Measurements from ENCODE around the gene OR7A5.
"Not testable (repeated sequence)": the region's sequence is repeated elsewhere in the genome, so short reads cannot be mapped to it uniquely, and the experiment has no call there.

OR7A5 gene

DNA sequence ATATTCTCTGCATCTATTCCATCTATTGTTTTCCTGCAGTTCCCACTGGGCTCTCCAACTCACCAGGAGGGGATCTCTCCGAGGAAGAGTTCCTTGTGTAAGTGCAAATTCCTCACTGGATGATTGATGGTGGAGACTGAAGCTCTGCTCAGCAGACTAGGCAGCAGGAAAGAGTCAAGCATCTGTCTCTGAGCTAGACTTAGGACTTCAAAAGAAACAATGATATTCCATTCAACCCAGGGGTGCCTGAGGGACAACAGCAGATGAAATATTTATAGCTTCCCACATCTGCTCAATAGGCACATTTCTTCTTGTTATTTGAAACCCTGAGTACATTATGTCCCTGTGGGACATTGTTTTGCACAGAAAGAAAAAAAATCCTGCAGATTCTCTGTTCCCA is at the start of gene OR7A5, which contains the start of gene OR7C1:
Gene OR7A5, minus strand, starts transcription at position 175 of the 400 bp plus-strand sequence. CDS start 6,944 bp downstream, outside the sequence.
Gene OR7C1, minus strand, starts transcription at position 175 of the 400 bp plus-strand sequence. CDS start 35,049 bp downstream, outside the sequence.
- DNase-seq (ENCODE audit: low read depth), result no peak

DNA sequence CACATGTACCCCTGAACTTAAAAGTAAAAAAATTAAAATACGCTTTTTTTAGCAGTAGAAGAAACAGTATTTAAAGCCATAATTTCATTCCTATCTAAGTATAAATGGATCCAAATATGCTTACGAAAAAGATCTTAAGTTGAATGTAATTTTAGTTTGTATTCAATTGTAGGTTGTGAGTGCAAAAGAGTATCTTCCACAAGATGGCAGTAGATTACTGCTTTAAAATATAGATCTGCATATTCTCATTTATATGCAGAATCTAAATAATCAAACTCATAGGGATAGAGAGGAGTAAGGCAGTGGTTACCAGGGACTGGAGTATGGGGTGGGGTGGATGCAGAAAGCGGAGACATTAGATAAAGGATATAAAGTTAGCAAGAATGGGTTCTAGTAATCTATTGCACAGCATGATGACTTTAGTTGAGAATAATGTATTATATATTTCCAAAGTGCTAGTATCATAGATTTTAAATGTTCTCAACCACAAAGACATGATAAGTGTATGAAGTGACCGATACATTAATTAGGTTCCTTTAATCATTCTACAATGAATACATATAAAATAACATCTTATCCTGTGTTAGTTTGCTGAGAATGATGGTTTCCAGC is 36.7 kb upstream of the OR7A5 start:
- DNase-seq (ENCODE audit: low read depth), result no peak

DNA sequence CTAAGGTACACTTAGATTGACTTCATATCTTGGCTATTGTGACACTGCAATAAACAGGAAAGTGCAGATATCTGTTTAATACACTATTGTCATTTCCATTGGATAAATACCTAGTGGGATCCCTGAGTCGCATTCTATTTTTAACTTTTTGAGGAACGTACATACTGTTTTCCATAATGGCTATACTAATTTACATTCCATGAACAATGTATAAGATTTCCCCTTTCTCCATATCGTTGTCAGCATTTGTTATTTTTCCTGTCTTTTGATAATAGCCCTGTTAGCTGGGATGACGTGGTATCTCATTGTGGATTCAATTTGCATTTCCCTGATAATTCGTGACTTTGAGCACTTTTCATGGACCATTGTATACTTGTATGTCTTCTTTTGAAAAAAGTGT is 33.5 kb upstream of the OR7A5 start:
- no peak for DNase-seq (ENCODE audit: low read depth)

DNA sequence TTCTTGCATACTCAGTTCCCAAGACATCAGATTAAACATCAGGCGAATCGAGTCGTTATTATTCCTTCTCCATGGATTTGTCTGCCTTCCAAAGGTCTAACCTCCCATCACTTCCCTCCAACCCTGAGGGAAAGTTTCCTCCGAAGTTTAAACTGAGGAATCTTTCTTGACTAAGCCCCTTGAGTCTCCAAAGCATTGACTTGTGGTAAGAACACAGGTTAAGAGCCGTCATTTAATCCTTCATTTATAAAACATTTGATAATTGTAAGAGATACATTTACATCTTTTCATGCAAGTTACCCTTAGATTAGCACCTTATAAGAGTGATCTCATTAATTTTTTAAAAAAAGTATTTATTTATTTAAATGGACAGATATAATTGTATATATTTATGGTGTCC is 13.8 kb upstream of the OR7A5 start, which contains the start of gene OR7A10:
Gene OR7A10, minus strand, starts transcription at position 101 of the 400 bp plus-strand sequence. CDS start 7,045 bp downstream, outside the sequence.
- no peak for DNase-seq (ENCODE audit: low read depth)

DNA sequence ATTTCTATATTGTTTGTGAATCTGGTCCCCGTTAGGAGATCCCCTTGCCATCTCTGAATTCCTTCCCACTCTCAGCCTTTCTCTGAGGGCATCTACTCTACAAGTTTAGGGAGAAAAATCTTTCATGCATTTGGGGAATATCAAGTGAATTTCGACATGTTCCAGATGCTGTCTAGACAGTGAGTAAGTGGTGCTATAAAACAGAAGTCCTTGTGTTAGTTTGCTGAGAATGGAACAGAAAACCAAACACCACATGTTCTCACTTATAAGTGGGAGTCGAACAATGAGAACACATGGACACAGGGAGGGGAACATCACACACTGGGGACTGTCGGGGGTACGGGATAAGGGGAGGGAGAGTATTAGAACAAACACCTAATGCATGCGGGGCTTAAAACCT is 8.6 kb upstream of the OR7A5 start:
- no peak for DNase-seq (ENCODE audit: low read depth)

DNA sequence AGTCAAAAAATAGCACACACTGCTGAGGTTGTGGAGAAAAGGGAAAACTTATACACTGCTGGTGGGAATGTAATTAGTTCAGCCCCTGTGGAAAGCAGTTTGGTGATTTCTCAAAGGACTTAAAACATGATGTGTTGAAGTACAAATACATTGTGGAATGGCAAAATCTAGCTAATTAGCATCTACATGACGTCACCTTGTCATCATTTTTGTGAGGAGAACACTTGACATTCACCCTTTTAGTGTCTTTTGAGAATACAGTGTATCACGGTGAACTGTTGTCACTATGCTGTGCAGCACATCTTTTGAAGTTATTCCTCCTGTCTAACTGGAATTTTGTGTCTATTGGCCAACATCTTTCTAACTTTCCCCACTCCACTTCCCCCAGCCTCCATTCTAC is 8.2 kb upstream of the OR7A5 start:
- DNase-seq (ENCODE audit: low read depth), result no peak

DNA sequence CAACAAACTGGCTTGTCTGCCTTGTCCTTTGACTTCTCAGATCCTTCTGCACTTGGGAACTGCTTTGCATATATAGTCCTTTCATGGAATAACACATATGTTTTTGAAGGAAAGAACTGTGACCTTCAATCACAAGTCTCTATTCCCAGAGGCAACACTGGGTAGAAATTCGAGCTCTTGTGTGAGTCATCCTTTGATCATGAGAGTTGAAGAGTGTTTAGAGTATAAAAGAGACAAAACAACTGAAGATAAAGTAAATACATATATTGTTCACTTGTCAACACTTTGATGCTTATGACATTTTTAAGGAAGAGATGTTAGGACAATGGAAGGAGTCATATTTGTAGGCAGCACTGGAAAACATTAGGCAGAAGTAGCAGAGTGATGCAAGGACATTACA is 5.2 kb upstream of the OR7A5 start:
- DNase-seq (ENCODE audit: low read depth), result no peak

DNA sequence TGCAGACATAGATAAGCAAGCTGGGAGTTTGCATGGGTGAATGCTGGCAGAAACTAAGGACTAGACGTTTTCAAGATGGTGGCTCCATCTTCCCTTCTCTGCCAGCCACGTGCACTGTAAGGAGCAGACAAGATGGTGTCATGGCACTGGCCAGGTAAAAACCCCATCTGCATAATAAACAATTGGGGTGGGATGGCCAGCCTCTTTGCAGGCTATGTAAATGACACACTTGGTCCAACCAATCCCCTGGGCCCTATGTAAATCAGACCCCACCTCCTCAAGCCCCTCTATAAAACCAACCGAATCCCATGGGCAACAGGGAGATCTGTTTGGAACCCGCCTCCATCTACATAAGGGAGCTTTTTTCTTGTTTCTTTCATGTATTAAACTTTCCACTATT is 2.4 kb upstream of the OR7A5 start:
- DNase-seq (ENCODE audit: low read depth), result no peak

DNA sequence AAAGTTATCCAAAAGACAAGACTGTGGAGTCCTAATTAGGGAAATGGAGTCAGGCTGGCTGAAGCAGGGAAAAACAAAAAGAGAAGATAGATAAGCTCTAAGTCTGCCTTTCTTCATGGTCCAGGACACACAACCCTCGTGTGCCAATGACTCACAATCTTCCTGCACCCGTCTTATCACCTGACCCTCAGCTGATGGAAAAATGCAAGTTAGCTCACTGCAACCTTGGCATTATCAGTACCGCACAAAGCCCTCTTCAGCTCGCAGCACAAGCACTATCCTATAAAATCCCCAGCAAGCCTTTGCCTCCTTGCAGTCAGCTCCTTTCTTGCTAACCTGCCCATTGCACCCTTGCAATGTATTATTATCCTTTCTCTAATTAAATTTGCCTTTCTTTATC is 4.3 kb downstream of the OR7A5 start:
- DNase-seq (ENCODE audit: low read depth), result no peak

DNA sequence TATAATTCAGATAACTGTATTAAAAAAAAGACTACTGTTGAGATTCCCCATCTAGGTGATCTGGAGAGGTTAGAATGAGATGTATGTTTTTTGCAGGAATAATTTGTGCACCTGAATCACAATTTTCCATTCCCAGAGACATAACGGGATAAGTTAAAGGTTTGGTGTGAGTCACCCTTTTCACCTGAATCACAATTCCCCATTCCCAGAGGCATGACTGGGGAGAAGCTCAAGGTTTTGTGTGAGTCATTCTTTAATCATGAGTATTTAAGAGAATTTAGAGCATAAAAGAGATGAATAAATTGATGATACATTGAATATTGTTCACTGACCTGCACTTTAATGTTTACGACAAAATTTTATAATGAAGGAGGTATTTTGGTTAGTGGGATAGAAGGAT is 9.0 kb downstream of the OR7A5 start:
- DNase-seq (ENCODE audit: low read depth), result no peak

DNA sequence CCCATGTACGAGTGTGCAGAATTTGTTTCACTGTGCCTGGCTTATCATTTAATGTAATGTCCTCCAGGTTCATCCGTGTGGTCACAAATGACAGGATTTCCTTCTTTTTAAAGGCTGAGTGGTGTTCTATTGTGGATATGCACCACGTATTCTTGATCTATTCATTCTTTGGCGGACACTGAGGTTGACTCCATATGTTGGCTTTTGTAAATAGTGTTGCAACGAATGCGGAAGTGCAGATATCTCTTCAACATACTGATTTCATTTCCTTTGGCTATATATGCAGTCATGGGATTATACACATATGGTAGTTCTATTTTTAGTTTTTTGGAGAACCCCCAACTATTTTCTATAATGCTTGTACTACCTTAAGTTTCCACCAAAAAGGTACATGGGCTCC is 13.0 kb downstream of the OR7A5 start:
- no peak for DNase-seq (ENCODE audit: low read depth)

DNA sequence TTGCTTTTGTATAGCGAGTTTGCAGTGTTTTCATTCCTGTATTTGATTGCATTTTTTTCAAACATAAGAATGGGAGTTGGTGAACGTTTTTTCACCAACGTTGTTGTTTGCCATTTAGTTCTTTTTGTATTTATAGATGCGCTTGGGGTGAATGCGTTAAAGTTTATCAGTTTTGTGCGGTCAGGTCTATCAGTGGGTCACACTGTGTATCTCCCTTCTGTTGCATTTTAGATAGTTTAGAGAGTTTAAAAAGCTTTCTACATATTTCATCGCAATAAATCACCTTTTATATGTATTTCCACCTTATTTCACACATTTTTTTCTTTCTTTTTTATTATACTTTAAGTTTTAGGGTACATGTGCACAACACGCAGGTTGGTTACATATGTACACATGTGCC is 16.4 kb downstream of the OR7A5 start:
- no peak for DNase-seq (ENCODE audit: low read depth)

DNA sequence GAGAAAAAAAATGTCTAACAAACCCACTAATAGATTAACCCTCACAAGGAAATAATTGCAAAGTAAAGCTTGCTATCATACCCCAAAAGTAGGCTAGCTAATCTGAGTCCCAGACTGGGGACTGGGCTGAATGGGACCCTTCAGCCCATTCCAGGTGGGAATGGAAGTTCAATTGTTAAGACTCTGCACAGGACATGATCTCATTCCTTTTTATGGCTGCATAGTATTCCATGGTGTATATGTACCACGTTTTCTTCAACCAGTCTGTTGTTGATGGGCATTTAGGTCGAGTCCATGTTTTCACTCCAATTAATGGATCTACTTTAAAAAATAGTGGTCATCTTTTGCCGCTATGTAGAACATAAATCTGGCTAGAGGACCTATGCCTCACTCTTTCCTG is 17.9 kb downstream of the OR7A5 start:
- DNase-seq (ENCODE audit: low read depth), result no peak

DNA sequence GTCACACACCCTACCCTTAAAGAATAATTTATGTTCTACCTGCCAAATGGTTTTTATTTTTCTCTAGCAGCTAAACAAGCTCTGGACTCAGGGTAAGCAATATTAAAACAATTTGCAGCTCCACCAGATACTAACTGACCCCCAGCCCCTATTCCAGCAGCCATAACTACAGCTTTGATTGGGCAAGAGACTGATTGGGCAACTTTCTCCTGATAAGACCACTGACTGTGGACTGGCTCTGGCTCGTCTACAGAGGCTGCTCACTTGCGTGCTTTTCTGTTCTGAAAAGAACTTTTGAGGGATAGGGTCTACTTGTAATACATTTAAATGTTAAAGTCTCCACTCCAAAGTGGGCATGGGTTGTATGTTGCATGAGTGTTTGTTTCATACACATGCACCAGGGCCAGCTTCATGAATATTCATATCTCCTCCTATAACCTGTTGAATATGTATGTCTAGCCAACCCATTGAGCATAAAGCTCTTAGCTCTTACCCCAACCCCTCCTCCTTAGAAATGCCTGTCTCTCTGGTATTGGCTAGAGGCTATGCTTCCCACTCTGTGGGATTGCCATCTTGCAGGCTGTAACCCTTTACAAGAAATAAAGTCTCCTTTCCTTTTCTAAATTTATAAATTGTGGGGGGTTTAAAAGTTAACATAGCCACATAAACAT is 19.9 kb downstream of the OR7A5 start:
- no peak for DNase-seq (ENCODE audit: low read depth)

DNA sequence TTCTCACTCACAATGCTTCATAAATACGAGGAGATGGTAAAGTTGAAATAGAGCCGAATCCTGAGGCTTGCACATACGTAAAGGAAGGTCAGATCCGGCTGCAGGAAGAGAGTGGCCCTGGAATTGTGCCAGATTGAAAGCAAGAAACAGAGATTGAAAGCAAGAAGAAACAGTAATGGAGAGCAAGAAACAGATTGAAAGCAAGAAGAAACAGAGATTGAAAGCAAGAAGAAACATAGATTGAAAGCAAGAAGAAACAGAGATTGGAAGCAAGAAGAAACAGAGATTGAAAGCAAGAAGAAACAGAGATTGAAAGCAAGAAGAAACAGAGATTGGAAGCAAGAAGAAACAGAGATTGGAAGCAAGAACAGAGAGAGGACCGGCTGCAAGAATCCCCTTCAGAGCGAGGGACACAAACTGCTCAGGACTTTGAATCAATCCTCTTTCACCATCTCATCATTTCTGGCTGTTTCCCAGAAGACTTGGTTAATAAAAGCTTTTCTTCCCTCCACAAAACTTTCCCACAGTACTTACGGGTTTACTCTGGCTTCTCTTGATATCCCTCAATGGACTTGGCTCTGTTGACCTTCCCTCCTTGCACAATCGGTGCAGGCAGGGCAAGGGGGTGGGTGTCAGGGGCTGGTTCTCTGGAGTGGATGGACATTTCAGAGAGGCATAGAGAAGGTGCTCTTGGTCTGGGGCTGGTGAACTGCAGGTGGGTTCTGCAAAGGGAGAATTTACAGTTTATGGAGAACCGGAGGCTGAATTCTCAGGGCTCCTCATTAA is 25.5 kb downstream of the OR7A5 start:
- no peak for DNase-seq (ENCODE audit: low read depth)

DNA sequence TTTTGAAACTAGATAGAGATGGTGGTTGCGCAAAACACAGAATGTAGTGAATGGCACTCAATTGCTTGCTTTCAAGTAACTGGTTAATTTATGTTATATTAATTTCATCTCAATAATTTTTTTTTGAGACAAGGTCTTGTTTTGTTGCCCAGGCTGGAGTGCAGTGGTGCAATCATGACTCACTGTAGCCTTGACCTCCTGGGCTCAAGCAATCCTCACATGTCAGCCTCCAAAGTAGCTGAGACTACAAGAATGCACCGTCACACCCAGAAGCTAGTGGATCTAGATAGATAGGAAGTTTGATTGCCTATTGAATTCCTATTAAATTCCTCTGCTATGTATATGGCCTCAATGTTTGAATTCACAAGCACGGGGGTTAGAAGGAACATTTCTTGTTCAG is 30.2 kb downstream of the OR7A5 start:
- DNase-seq (ENCODE audit: low read depth), result no peak

DNA sequence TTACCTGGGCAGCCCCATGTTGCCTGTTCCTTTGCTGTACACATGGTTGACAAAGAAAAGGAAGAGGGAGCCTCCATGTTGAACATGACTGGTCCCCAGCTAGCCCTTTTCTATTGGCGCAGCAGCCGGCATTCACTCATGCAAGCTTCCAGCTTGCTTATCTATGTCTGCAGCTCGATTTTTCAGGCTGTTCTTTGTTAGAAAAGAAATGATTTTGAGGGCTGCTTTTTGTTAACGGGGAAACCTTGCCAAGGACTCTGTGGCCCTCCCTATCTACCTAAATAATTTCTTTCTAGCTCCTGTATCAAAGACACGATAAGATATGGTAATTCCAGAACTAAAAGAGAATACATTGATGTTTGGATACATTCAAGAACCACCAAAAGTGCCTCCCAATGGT is 36.2 kb downstream of the OR7A5 start:
- DNase-seq (ENCODE audit: low read depth), result no peak

DNA sequence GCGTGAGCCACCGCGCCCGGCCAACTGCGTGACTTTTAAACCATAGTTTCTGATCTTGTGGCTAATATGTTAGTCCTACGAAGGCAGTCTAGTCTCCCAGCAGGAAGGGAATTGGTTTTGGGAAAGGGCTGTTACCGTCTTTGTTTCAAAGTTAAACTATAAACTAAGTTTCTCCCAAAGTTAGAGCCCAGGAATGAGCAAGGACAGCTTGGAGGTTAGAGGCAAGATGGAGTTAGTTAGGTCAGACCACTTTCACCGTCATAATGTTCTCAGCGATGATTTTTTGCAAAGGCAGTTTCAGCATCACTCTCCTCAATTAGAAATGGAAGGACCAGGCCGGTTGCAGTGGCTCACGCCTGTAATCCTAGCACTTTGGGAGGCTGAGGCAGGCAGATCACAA is 39.0 kb downstream of the OR7A5 start:
- no peak for DNase-seq (ENCODE audit: low read depth)

DNA sequence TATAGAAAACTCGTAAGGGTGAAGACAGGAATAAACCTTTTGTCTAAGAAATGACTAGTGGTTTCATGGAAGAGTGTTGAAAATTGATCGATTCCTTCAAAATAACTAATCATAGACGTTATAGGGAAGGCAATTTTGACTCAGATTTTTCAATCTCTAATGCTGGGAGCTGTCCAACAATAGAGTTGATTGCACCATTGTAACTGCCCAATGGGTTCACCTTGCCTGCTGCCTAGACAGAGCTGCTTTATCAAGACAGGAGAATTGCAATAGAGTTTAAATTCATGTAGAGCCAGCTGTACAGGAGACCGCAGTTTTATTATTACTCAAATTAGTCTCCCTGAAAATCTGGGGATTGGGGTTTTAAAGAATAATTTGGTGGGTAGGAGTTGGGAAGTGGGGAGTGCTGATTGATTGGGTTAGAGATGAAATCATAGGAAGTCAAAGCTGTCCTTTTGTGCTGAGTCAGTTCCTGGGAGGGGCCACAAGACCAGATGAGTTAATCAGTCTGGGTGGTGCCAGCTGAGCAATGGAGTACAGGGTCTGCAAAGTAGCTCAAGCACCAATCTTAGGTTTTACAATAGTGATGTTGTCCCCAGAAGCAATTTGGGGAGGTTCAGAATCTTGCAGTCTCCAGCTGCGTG is 39.8 kb downstream of the OR7A5 start:
- no peak for DNase-seq (ENCODE audit: low read depth)

DNA sequence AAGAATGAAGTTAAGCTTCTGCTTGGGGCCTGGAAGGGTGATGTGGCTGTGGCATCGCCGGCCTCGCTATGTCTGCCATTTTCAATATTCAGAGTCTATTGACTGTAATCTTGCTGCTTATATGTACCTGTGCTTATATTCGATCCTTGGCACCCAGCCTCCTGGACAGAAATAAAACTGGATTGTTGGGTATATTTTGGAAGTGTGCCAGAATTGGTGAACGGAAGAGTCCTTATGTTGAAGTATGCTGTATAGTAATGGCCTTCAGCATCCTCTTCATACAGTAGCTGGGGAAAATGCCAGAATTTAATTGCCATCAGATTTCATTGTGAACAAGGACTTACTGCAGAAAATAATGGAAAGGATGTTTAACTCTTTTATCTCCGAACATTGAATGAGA is 42.7 kb downstream of the OR7A5 start:
- not testable (repeated sequence) for DNase-seq (ENCODE audit: low read depth)

DNA sequence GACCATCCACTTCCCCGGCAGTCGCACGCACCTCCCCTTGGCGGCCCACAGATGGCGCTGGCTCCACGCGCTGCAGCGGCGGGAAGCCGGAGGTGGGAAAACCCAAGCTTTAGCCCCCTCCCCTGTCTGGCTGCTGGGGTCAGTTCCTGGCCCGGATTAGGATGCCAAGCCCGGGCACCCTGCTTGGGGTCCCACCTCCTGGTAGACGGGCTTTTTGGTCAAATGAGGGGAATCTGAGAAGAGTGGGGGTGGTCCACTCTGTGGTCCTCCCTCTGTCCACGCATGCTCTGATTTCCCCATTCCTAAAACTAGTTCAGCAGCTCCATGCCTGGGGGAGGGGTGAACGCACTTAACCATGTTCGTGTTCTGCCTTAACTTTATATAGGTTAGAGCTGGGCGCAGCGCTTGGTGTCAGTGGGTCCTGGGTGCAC is 48.5 kb downstream of the OR7A5 start:
- DNase-seq (ENCODE audit: low read depth), result no peak

DNA sequence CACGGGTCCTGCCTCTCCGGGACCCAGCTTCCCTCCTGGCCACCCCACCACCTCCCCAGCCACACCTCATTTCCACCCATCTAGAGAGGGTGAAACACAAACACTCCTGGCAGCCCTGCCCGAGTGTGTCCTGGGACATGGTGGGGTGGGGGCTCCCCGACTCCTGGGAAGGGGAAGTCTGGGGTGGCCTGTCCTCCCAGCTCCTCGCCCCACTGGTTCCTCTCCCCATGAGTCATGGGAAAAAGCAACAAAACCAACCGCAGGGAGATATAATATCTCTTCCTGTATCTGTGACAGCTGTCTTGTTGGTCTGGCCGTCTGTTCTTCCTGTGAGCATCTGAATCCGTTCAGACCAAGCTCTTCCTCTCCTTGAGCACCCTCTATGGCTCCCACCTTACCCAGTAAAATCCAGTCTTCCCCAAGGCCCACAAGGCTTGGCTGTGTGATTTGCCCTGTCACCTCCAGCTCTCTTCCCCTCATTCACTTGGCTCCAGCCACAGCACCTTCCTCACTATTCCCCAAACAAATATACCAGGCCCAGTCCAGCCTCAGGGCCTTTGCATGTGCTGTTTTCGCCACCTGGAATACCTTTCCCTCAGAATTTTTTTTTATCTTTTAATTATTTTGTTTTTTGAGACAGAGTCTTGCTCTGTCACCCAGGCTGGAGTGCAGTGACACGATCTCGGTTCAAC is 49.7 kb downstream of the OR7A5 start:
- not testable (repeated sequence) for DNase-seq (ENCODE audit: low read depth)

Measured in activated T-helper 1 cell treated with Interleukin-2 at 50 U/mL for 16 hours (primary cell).